Measurements from ENCODE around the gene BTBD7.

The BTBD7 gene

GRCh38 chr14:93276031-93276716 is 56.7 kb downstream of the BTBD7 start:
- H3K9me3 Mint-ChIP-seq = no peaks in the 10 kb centered on the region
- H3K4me1 Mint-ChIP-seq (ENCODE audit: low read depth in 2 of 2) = peaks cover 6 to 8% of the 10 kb centered on the region in 2 donors
- peaks cover 2% of the 10 kb centered on the region for H3K36me3 Mint-ChIP-seq (ENCODE audit: insufficient read depth)
- no peak overlapping the region for H3K27ac Mint-ChIP-seq
- no peaks in the 10 kb centered on the region for H3K27me3 Mint-ChIP-seq
- DNase-seq (no peak), ATAC-seq (replicated peaks) (no peak)
- no peak overlapping the region for H3K4me3 Mint-ChIP-seq

- Mint-ChIP-seq H3K4me3 (no peak overlapping the region), H3K36me3 (ENCODE audit: insufficient read depth) (peaks cover 2% of the 10 kb centered on the region), H3K27ac (peak overlapping the region in 1 of 2 donors; percentile 44), H3K9me3 (no peaks in the 10 kb centered on the region), H3K4me1 (ENCODE audit: low read depth in 2 of 2) (peaks cover 6 to 12% of the 10 kb centered on the region in 2 donors), H3K27me3 (no peaks in the 10 kb centered on the region)
- no peak for DNase-seq
- ATAC-seq (replicated peaks) = no peak
Measured at GRCh38 chr14:93274055-93274806, 58.6 kb downstream of the BTBD7 start.

DNA sequence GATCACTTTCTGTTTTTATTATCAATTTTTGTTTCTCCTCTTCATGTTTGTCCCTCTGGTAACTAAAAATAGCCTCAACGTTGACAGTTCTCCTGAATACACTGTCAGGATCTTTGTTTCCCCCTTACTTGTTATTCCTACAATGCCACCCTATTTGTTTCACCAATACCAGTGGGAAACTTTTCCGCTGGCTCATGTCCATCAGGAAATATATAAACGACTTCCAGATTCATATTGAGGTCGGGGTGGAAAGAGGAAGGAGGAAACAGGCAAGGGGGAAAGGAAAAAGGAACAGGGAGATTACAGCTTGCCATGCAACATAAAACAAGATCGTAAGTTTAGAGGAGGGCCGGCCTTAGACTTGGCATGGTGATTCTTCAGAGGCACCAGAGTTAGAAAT is 61.7 kb downstream of the BTBD7 start:
- no peaks in the 10 kb centered on the region for H3K36me3 Mint-ChIP-seq (ENCODE audit: insufficient read depth)
- no peaks in the 10 kb centered on the region for H3K27me3 Mint-ChIP-seq
- H3K9me3 Mint-ChIP-seq = no peaks in the 10 kb centered on the region
- H3K4me1 Mint-ChIP-seq (ENCODE audit: low read depth in 2 of 2) = peaks cover 14 to 30% of the 10 kb centered on the region in 2 donors
- ATAC-seq (replicated peaks) (no peak), DNase-seq (no peak)
- H3K4me3 Mint-ChIP-seq = no peak overlapping the region
- H3K27ac Mint-ChIP-seq = no peak overlapping the region

GRCh38 chr14:93269341-93270068 is 63.3 kb downstream of the BTBD7 start:
- DNase-seq (no peak), ATAC-seq (replicated peaks) (no peak)
- H3K4me1 Mint-ChIP-seq (ENCODE audit: low read depth in 2 of 2) = peaks cover 18 to 39% of the 10 kb centered on the region in 2 donors
- no peak overlapping the region for H3K4me3 Mint-ChIP-seq
- H3K36me3 Mint-ChIP-seq (ENCODE audit: insufficient read depth) = no peaks in the 10 kb centered on the region
- H3K27ac Mint-ChIP-seq = no peak overlapping the region
- H3K27me3 Mint-ChIP-seq = no peaks in the 10 kb centered on the region
- H3K9me3 Mint-ChIP-seq = no peaks in the 10 kb centered on the region

DNA sequence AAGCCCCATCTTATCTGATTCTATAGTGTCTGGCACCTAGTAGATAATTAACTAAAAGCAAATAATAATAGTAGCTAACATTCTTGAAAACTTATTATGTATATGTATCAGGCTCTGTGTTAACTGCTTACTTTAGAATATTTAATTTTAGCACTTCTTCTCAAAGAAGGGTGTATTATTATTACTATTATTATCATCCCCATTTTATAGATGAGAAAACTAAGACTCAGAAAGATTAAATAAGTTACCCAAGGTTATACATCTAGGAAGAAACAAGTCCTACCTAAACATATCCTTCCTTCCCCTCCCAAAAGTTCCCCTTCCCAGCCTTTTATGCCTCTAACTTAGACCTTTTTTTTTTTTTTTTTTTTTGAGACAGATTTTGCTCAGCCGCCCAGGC is 64.4 kb downstream of the BTBD7 start:
- Mint-ChIP-seq H3K9me3 (no peaks in the 10 kb centered on the region), H3K4me1 (ENCODE audit: low read depth in 2 of 2) (peaks cover 22 to 46% of the 10 kb centered on the region in 2 donors), H3K27ac (peak overlapping the region; percentile 4 to 9), H3K36me3 (ENCODE audit: insufficient read depth) (no peaks in the 10 kb centered on the region), H3K4me3 (no peak overlapping the region), H3K27me3 (no peaks in the 10 kb centered on the region)
- DNase-seq (no peak), ATAC-seq (replicated peaks) (no peak)

GRCh38 chr14:93267149-93267711 is 65.6 kb downstream of the BTBD7 start:
- ATAC-seq (replicated peaks) = no peak
- Mint-ChIP-seq H3K27me3 (no peaks in the 10 kb centered on the region), H3K4me3 (no peak overlapping the region)

DNA sequence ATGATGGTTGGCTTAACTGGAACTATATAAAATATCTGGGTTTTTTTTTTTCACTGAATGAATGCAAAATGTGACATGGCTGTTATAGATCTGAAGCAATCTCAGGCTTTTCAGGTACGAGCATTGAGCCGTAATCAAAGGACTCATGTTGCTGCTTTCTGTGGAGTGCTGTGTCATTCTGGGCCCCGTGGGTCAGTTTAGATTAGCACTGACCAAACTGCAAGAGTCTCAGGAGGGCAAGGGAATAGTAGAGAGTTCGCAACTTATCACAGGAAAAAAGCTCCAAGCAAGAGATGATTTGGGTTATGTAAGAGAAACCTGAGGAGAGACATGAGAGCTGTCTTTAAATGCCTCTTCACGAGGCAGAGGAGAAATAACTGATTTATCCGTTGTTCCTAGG is 66.7 kb downstream of the BTBD7 start:
- H3K4me1 Mint-ChIP-seq (ENCODE audit: low read depth in 2 of 2) = peaks cover 20 to 45% of the 10 kb centered on the region in 2 donors
- H3K9me3 Mint-ChIP-seq = no peaks in the 10 kb centered on the region
- ATAC-seq (replicated peaks) (no peak), DNase-seq (no peak)
- peaks cover 21% of the 10 kb centered on the region for H3K36me3 Mint-ChIP-seq (ENCODE audit: insufficient read depth)
- H3K27me3 Mint-ChIP-seq = no peaks in the 10 kb centered on the region
- H3K27ac Mint-ChIP-seq = peak overlapping the region in 1 of 2 donors; percentile 7
- H3K4me3 Mint-ChIP-seq = no peak overlapping the region

More at GRCh38 chr14:93267149-93267711, 65.6 kb downstream of the BTBD7 start:
- Mint-ChIP-seq H3K9me3 (no peaks in the 10 kb centered on the region), H3K4me1 (ENCODE audit: low read depth in 2 of 2) (peaks cover 22 to 48% of the 10 kb centered on the region in 2 donors), H3K36me3 (ENCODE audit: insufficient read depth) (peaks cover 10% of the 10 kb centered on the region), H3K27ac (peak overlapping the region; percentile 4 to 9)
- DNase-seq = no peak

- DNase-seq (no peak), ATAC-seq (replicated peaks) (no peak)
- Mint-ChIP-seq H3K4me3 (no peak overlapping the region), H3K9me3 (no peaks in the 10 kb centered on the region), H3K27me3 (no peaks in the 10 kb centered on the region), H3K4me1 (ENCODE audit: low read depth in 2 of 2) (peaks cover 18 to 36% of the 10 kb centered on the region in 2 donors), H3K27ac (no peak overlapping the region), H3K36me3 (ENCODE audit: insufficient read depth) (peaks cover 38% of the 10 kb centered on the region)
Measured at GRCh38 chr14:93263416-93263815, 69.4 kb downstream of the BTBD7 start.

GRCh38 chr14:93262446-93262845 is 70.4 kb downstream of the BTBD7 start:
- DNase-seq (no peak), ATAC-seq (replicated peaks) (no peak)
- no peaks in the 10 kb centered on the region for H3K27me3 Mint-ChIP-seq
- no peak overlapping the region for H3K4me3 Mint-ChIP-seq
- peaks cover 41% of the 10 kb centered on the region for H3K36me3 Mint-ChIP-seq (ENCODE audit: insufficient read depth)
- no peak overlapping the region for H3K27ac Mint-ChIP-seq
- H3K9me3 Mint-ChIP-seq = no peaks in the 10 kb centered on the region
- peaks cover 14 to 29% of the 10 kb centered on the region in 2 donors for H3K4me1 Mint-ChIP-seq (ENCODE audit: low read depth in 2 of 2)

- Mint-ChIP-seq H3K27ac (peak overlapping the region; percentile 7 to 15), H3K9me3 (no peaks in the 10 kb centered on the region), H3K36me3 (ENCODE audit: insufficient read depth) (peaks cover 52% of the 10 kb centered on the region), H3K27me3 (no peaks in the 10 kb centered on the region), H3K4me1 (ENCODE audit: low read depth in 2 of 2) (peaks cover 0 to 4% of the 10 kb centered on the region in 2 donors), H3K4me3 (no peak overlapping the region)
- DNase-seq (no peak), ATAC-seq (replicated peaks) (no peak)
Measured at GRCh38 chr14:93249128-93249831, 83.6 kb downstream of the BTBD7 start.

DNA sequence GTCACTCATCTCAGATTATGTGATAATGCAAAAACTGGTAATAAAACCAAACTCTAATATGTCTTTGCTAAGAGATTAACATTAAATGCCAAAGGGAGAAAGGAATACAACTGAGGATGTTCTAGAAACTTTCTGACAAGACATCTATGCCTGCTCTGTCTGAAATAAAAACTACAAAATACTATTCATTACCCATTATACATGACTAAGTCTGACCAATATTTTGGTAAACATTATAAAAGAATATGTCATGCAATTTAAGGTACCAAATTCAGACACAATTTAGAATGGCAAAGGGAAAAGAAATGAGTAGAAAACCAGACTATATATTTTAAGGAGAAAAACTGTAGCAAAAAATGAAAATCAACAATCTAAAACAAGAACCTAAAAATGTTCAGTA is 86.3 kb downstream of the BTBD7 start:
- peaks cover 71% of the 10 kb centered on the region for H3K36me3 Mint-ChIP-seq (ENCODE audit: insufficient read depth)
- peaks cover 0 to 4% of the 10 kb centered on the region in 2 donors for H3K4me1 Mint-ChIP-seq (ENCODE audit: low read depth in 2 of 2)
- DNase-seq (no peak), ATAC-seq (replicated peaks) (no peak)
- H3K9me3 Mint-ChIP-seq = no peaks in the 10 kb centered on the region
- H3K27me3 Mint-ChIP-seq = no peaks in the 10 kb centered on the region
- peak overlapping the region in 1 of 2 donors; percentile 29 for H3K27ac Mint-ChIP-seq
- H3K4me3 Mint-ChIP-seq = no peak overlapping the region

- DNase-seq (no peak), ATAC-seq (replicated peaks) (no peak)
- no peaks in the 10 kb centered on the region for H3K27me3 Mint-ChIP-seq
- H3K27ac Mint-ChIP-seq = no peak overlapping the region
- H3K36me3 Mint-ChIP-seq (ENCODE audit: insufficient read depth) = peaks cover 72% of the 10 kb centered on the region
- H3K9me3 Mint-ChIP-seq = no peaks in the 10 kb centered on the region
- no peak overlapping the region for H3K4me3 Mint-ChIP-seq
- peaks cover 0 to 4% of the 10 kb centered on the region in 2 donors for H3K4me1 Mint-ChIP-seq (ENCODE audit: low read depth in 2 of 2)
Measured at GRCh38 chr14:93245764-93246420, 86.9 kb downstream of the BTBD7 start.
